Activated naive CD4-positive, alpha-beta T cell treated with anti-CD3 and anti-CD28 coated beads, Interleukin-2, amount 50 U/mL, for 24 hours (primary cell): ENCODE results near the gene ARHGEF4.
"Not testable (repeated sequence)": the region's sequence is repeated elsewhere in the genome, so short reads cannot be mapped to it uniquely, and the experiment has no call there.

Experiments
- H3K27ac Mint-ChIP-seq: one replicate; pipeline ENCODE4 v1.8.0; 2021; ENCODE audit warnings: mild to moderate bottlenecking, mixed read lengths
- H3K27me3 Mint-ChIP-seq: one replicate; pipeline ENCODE4 v1.8.0; 2021; ENCODE audit warnings: mixed read lengths
- H3K36me3 Mint-ChIP-seq: one replicate; pipeline ENCODE4 v1.8.0; 2021; ENCODE audit warnings: mixed read lengths
- H3K4me1 Mint-ChIP-seq: one replicate; pipeline ENCODE4 v1.8.0; 2021; ENCODE audit warnings: mixed read lengths
- H3K4me3 Mint-ChIP-seq: one replicate; pipeline ENCODE4 v1.8.0; 2021; ENCODE audit warnings: mild to moderate bottlenecking, mixed read lengths
- H3K9me3 Mint-ChIP-seq: one replicate; pipeline ENCODE4 v1.8.0; 2021; ENCODE audit warnings: mixed read lengths

The ARHGEF4 gene

DNA sequence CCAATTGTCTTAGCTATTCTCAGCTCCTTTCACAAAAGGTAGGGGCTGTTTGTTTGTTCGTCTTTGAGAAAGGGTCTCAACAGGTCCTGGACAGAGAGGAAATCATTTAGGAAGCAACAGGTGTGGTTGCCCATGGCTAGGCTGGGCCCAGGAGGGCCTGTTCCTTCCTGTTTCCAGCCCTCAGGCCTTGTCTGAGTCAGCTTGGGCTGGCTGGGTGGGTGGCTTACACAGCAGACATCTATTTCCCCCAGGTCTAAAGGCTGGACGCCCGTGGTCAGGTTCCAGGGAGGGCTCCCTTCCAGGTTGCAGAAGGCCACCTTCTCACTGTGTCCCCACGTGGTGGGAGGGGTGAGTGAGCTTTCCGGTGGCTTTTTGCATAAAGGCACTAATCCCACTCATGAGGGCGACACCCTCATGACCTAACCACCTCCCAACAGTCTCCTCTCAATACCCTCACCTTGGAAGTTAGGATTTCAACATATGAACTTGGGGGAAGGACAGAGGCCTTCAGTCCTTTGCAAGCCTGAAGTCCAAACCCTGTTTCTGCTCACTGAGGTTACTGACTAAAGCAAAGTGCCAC is 45.5 kb downstream of the ARHGEF4 start:
- no peak overlapping the region for H3K27ac Mint-ChIP-seq
- no peaks in the 10 kb centered on the region for H3K36me3 Mint-ChIP-seq
- no peaks in the 10 kb centered on the region for H3K4me1 Mint-ChIP-seq
- H3K27me3 Mint-ChIP-seq: peaks cover 3% of the 10 kb centered on the region
- H3K4me3 Mint-ChIP-seq: no peak overlapping the region
- H3K9me3 Mint-ChIP-seq: no peaks in the 10 kb centered on the region

- H3K4me1 Mint-ChIP-seq: no peaks in the 10 kb centered on the region
- H3K9me3 Mint-ChIP-seq: no peaks in the 10 kb centered on the region
- no peaks in the 10 kb centered on the region for H3K36me3 Mint-ChIP-seq
- H3K27ac Mint-ChIP-seq: no peak overlapping the region
- peaks cover 3% of the 10 kb centered on the region for H3K27me3 Mint-ChIP-seq
- no peak overlapping the region for H3K4me3 Mint-ChIP-seq
Observed at GRCh38 chr2:130882991-130883390, 46.3 kb downstream of the ARHGEF4 start.

DNA sequence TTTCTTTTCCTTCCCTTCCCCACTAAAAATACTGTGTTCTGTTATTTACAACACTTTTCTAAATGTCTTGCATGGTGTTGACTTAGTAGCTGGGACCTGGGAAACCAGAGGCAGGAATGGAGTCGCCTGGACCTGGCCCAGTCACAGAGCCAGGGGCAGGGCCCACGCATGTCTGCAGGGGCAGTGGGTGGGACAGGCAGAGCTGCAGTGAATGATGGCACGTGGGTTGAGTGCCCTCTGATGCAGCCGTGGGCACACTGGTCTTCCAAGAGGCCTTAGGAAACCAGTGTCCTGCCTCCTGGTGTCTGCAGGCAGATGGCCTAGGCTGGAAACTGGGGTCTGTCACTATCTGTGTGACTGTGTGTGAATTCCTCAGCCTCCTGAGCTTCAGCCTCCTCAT is 46.8 kb downstream of the ARHGEF4 start:
- Mint-ChIP-seq H3K9me3 (no peaks in the 10 kb centered on the region), H3K27me3 (peaks cover 3% of the 10 kb centered on the region), H3K36me3 (no peaks in the 10 kb centered on the region), H3K4me1 (no peaks in the 10 kb centered on the region), H3K4me3 (no peak overlapping the region), H3K27ac (no peak overlapping the region)

DNA sequence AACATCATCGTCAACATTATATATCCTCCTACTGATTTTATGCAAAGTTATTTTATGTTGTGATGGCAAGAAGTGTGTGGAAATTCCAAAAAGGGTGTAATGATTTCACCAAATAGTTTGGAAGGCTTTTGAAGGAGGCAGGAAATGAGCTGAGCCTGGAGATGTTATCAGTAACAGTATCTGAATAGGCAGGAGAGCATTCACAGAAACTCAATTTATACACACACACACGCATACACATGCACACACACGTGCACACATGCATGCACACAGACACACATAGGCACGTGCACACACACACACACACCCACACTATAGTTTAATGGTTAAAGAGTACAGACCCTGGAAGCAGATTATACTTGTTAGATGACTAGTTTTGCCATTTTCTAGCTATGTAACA is 47.3 kb downstream of the ARHGEF4 start:
- Mint-ChIP-seq H3K27me3 (peaks cover 3% of the 10 kb centered on the region), H3K27ac (no peak overlapping the region), H3K4me1 (no peaks in the 10 kb centered on the region), H3K36me3 (no peaks in the 10 kb centered on the region), H3K9me3 (no peaks in the 10 kb centered on the region), H3K4me3 (no peak overlapping the region)

DNA sequence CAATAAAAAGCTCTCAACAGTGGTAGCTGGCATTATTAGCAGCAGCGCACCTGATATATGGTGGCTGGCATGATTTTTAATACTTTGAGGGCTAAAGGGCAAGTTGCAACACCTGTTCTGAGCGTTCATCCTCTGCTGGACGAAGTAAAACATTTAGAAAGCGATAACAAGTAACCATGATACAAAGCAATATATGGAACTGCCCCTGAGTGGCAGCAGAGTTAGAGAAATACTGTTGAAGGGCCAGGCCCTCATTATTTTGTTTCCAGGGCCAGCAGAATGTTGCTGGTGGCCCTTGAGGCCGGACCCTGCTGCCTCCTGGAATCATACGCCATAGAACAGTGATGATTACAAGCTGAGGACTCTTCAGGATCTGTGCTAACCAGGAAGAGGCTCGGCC is 47.8 kb downstream of the ARHGEF4 start:
- Mint-ChIP-seq H3K4me1 (no peaks in the 10 kb centered on the region), H3K9me3 (no peaks in the 10 kb centered on the region), H3K36me3 (no peaks in the 10 kb centered on the region), H3K27ac (no peak overlapping the region), H3K4me3 (no peak overlapping the region), H3K27me3 (peaks cover 7% of the 10 kb centered on the region)

- Mint-ChIP-seq H3K36me3 (no peaks in the 10 kb centered on the region), H3K4me3 (no peak overlapping the region), H3K9me3 (no peaks in the 10 kb centered on the region), H3K27me3 (peaks cover 6% of the 10 kb centered on the region), H3K27ac (no peak overlapping the region), H3K4me1 (no peaks in the 10 kb centered on the region)
Observed at GRCh38 chr2:130887643-130888042, 50.9 kb downstream of the ARHGEF4 start.

DNA sequence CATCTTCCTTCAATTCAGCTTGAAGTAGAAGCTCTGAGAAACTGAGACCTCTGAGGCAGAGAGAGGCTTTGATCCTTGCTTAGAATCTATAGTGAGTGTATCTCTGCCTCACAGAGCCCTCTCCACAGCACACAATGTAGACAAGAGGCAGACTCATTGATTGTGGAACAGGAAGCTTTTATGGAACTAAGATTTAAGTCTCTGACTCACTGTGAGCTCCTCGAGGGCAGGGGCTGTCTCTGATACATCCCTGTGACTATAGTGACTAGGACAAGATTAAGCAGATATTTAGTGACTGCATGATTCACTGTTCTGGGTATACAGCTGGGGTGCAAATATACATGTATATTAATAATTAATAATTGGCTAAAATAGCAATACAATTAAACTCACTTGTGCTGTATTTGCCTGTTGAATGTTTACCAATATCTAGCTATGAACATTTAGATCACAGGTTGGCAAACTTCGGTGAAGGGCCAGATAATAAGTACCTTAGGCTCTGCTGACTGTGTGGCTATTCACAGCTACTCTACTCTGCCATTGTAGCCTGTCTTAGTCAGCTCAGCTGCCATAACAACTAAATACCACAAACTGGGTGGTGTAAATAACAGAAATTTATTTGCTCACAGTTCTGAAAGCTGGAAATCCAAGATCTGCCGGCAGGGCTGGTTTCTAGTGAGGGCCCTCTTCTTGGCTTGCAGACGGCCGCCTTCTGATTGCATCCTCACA is 54.4 kb downstream of the ARHGEF4 start:
- Mint-ChIP-seq H3K36me3 (no peaks in the 10 kb centered on the region), H3K27me3 (peaks cover 9% of the 10 kb centered on the region), H3K27ac (no peak overlapping the region), H3K9me3 (peaks cover 4% of the 10 kb centered on the region), H3K4me3 (no peak overlapping the region), H3K4me1 (no peaks in the 10 kb centered on the region)

GRCh38 chr2:130891966-130892365 is 55.3 kb downstream of the ARHGEF4 start:
- no peak overlapping the region for H3K27ac Mint-ChIP-seq
- H3K9me3 Mint-ChIP-seq: peaks cover 4% of the 10 kb centered on the region
- no peaks in the 10 kb centered on the region for H3K36me3 Mint-ChIP-seq
- peaks cover 9% of the 10 kb centered on the region for H3K27me3 Mint-ChIP-seq
- no peaks in the 10 kb centered on the region for H3K4me1 Mint-ChIP-seq
- no peak overlapping the region for H3K4me3 Mint-ChIP-seq

DNA sequence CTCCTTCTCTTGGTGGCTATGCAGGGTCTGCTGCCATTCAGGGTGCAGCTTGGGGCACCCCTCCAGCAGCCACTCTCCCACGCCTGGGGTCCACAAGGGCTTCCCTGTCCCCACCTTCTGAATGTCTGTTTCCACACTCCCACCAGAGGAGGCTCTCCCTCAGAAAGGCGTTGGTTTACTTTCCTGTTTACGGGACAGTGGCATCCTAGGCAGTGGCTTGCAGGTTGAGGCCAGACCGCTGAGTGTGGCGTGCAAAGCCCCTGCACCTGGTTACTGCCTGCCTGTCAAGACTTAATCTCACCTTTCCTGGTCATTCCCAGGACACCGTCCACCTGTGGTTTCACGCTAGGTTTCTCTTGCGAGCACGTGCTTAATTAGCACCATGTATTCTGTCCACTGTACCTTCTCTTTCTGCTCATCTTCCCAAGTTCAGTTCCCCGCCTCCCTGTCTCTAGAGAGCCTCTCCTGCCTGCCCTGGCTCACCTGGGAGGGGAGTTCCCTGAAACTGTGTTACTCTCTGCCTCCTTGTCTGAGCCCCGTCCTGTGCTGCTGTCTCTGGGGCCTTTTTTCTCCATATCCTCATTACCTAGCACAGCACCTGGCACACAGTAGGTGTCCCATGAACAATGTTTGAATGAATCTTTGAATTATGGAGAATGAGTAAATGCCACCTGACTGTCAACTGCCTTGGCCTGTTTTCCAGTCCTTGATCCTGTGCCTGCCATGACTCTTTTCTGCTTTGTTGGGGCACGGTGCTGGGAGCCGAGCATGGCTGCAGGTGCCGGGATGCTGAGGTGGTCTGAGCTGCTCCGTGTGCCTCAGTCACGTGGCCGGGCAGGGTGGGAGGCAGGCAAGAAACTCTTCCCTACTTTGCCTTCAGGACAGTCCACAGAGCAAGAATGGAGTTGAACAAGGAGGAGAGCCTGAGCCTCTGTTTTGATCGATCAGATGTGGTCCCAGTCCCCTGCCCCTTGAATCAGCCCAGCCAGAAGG is 56.4 kb downstream of the ARHGEF4 start:
- Mint-ChIP-seq H3K27me3 (peaks cover 9% of the 10 kb centered on the region), H3K27ac (no peak overlapping the region), H3K36me3 (no peaks in the 10 kb centered on the region), H3K4me3 (no peak overlapping the region), H3K4me1 (no peaks in the 10 kb centered on the region), H3K9me3 (peaks cover 4% of the 10 kb centered on the region)

- peaks cover 4% of the 10 kb centered on the region for H3K9me3 Mint-ChIP-seq
- no peak overlapping the region for H3K4me3 Mint-ChIP-seq
- H3K36me3 Mint-ChIP-seq: no peaks in the 10 kb centered on the region
- H3K27me3 Mint-ChIP-seq: peaks cover 5% of the 10 kb centered on the region
- H3K4me1 Mint-ChIP-seq: no peaks in the 10 kb centered on the region
- H3K27ac Mint-ChIP-seq: no peak overlapping the region
Observed at GRCh38 chr2:130894326-130894942, 57.7 kb downstream of the ARHGEF4 start.

DNA sequence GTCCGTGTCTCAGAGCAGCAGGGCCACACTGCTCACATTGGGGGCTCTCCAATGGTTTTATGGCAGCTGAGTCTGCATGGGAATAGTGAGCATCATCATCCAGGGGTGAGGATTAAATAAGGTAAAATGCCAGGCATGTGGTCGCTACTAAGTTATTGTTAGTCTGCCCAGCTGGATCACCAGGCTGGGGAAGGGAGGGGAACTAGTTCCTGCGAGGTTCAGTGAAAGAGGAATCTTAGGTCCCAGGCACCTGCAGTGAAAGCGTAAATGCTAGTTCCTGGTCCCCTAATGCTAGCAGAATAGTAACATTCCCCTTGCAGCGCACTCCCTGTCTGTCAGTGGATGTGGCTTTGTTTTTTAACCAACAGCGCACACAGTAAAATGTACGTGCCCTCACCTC is 60.1 kb downstream of the ARHGEF4 start:
- peaks cover 4% of the 10 kb centered on the region for H3K9me3 Mint-ChIP-seq

GRCh38 chr2:130898553-130898952 is 61.8 kb downstream of the ARHGEF4 start:
- H3K27ac Mint-ChIP-seq: no peak overlapping the region
- H3K27me3 Mint-ChIP-seq: peaks cover 5% of the 10 kb centered on the region
- peaks cover 4% of the 10 kb centered on the region for H3K9me3 Mint-ChIP-seq
- H3K36me3 Mint-ChIP-seq: no peaks in the 10 kb centered on the region
- no peaks in the 10 kb centered on the region for H3K4me1 Mint-ChIP-seq
- H3K4me3 Mint-ChIP-seq: no peak overlapping the region

More for the DNA sequence above, 60.1 kb downstream of the ARHGEF4 start:
- Mint-ChIP-seq H3K4me1 (no peaks in the 10 kb centered on the region), H3K36me3 (no peaks in the 10 kb centered on the region), H3K27me3 (peaks cover 3% of the 10 kb centered on the region), H3K27ac (no peak overlapping the region), H3K4me3 (no peak overlapping the region)

DNA sequence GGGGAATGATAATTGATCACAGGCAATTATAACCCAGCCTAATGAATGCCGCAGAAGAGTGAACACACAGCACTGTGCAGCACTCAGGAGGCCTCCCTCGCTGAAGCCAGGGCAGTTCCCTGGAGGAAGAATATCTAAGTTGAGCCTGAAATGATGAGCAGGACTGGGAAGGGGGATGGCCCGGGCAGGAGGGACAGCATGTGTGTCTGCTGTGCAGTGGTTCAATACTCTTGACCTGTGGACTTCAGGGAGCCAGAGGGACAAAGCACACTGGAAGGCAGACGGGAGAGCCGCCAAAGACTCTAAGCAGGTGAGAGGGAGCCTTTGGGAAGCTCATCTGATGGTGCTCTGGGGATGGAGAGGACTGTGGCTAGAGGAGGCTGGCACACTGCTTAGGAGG is 62.6 kb downstream of the ARHGEF4 start:
- H3K27ac Mint-ChIP-seq: no peak overlapping the region
- no peak overlapping the region for H3K4me3 Mint-ChIP-seq
- peaks cover 4% of the 10 kb centered on the region for H3K9me3 Mint-ChIP-seq
- H3K4me1 Mint-ChIP-seq: no peaks in the 10 kb centered on the region
- H3K36me3 Mint-ChIP-seq: no peaks in the 10 kb centered on the region
- H3K27me3 Mint-ChIP-seq: peaks cover 3% of the 10 kb centered on the region

- no peaks in the 10 kb centered on the region for H3K9me3 Mint-ChIP-seq
- H3K27me3 Mint-ChIP-seq: peaks cover 8% of the 10 kb centered on the region
- H3K36me3 Mint-ChIP-seq: no peaks in the 10 kb centered on the region
- H3K27ac Mint-ChIP-seq: no peak overlapping the region
- H3K4me3 Mint-ChIP-seq: no peak overlapping the region
- no peaks in the 10 kb centered on the region for H3K4me1 Mint-ChIP-seq
Observed at GRCh38 chr2:130901061-130901460, 64.3 kb downstream of the ARHGEF4 start.

- H3K27ac Mint-ChIP-seq, H3K4me3 Mint-ChIP-seq, H3K4me1 Mint-ChIP-seq: not testable (repeated sequence)
Observed at GRCh38 chr2:130901626-130902025, 64.9 kb downstream of the ARHGEF4 start.

More at GRCh38 chr2:130901626-130902025, 64.9 kb downstream of the ARHGEF4 start:
- H3K9me3 Mint-ChIP-seq, H3K27me3 Mint-ChIP-seq, H3K36me3 Mint-ChIP-seq: not testable (repeated sequence)
